SJCRH30 (cell line): ENCODE results near the gene ATP8A1. TPM values are rescaled to one million over a fixed set of nuclear protein-coding genes. Genes with fewer than 3 reads are reported as not detected.

Experiments
- DNase-seq, 2 experiments: peaks; one replicate each; pipeline ENCODE4 v3.0.0-alpha.2; 2015 to 2020
- H3K27ac ChIP-seq: fragments of 250-450 bp; sonication (Bioruptor Pico); 2 replicates; pipeline ENCODE4 v1.5.1; 2020; ENCODE audit warnings: mild to moderate bottlenecking, moderate library complexity
- H3K27me3 ChIP-seq: fragments of 250-450 bp; sonication (Bioruptor Pico); 2 replicates; pipeline ENCODE4 v1.5.1; 2020; ENCODE audit warnings: mild to moderate bottlenecking, moderate library complexity
- H3K36me3 ChIP-seq: fragments of 250-450 bp; sonication (Bioruptor Pico); 2 replicates; pipeline ENCODE4 v1.5.1; 2020; ENCODE audit warnings: mild to moderate bottlenecking, moderate library complexity
- H3K4me1 ChIP-seq: fragments of 250-450 bp; sonication (Bioruptor Pico); 2 replicates; pipeline ENCODE4 v1.5.1; 2020; ENCODE audit warnings: mild to moderate bottlenecking, moderate library complexity
- H3K4me3 ChIP-seq: fragments of 250-450 bp; sonication (Bioruptor Pico); 2 replicates; pipeline ENCODE4 v1.5.1; 2020; ENCODE audit warnings: mild to moderate bottlenecking, moderate library complexity
- H3K9me3 ChIP-seq: fragments of 250-450 bp; sonication (Bioruptor Pico); replicated peaks from 2 replicates; pipeline ENCODE4 v1.5.1; 2020; ENCODE audit warnings: mild to moderate bottlenecking, moderate library complexity
- total RNA-seq: library from RNA; depleted of rRNA; stranded (reverse); fragments of >200 nt; shearing (Covaris generic); gene quantifications from 2 replicates; pipeline ENCODE4 v1.2.3, GENCODE V29; 2014

The ATP8A1 gene
- total RNA-seq, 1 experiment from 2014 or later = 0.20 TPM

DNA sequence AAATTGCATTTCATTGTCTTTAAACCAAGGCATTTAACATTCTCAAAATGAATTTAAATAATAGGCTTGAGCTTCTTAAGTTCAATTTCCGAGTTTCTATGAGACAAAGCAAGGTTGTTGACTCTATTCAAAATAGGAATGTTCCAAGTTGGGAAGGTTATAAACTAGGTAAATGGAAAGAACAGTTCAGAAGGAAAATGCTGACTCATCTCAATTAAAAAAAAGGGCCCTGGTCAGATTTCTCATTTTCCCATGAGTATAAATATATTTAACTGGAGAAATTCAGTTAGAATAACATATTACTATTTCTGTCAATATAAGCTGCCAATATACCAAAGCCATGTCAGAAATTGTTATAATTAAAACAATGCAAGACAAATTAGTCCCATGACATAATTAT, 113.8 kb downstream of the ATP8A1 start:
- H3K27me3 ChIP-seq = peaks cover 8% of the 10 kb centered on the region
- no peak overlapping the region for H3K4me3 ChIP-seq
- H3K36me3 ChIP-seq = no peaks in the 10 kb centered on the region
- no peak for DNase-seq
- no peak overlapping the region for H3K27ac ChIP-seq
- no peaks in the 10 kb centered on the region for H3K4me1 ChIP-seq
- H3K9me3 ChIP-seq = no peaks in the 10 kb centered on the region

DNA sequence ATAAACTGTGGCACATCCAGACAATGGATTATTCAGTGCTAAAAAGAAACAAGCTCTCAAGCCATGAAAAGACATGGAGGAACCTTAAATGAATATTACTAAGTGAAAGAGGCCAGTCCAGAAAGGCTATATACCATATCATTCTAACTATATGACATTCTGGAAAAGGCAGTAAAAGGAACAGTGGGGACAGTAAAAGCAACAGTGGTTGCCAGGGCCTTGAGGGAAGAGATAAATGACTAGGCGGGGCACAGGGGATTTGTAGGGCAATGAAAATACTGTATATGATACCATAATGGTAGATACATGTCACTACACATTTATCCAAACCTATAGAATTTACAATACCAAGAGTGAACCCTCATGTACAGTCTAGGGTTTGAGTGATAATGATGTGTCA, 115.3 kb downstream of the ATP8A1 start:
- DNase-seq = no peak
- no peaks in the 10 kb centered on the region for H3K36me3 ChIP-seq
- H3K27ac ChIP-seq = no peak overlapping the region
- H3K9me3 ChIP-seq = no peaks in the 10 kb centered on the region
- H3K27me3 ChIP-seq = no peaks in the 10 kb centered on the region
- no peak overlapping the region for H3K4me3 ChIP-seq
- H3K4me1 ChIP-seq = no peaks in the 10 kb centered on the region

GRCh38 chr4:42533042-42533441, 123.9 kb downstream of the ATP8A1 start:
- no peak overlapping the region for H3K27ac ChIP-seq
- no peaks in the 10 kb centered on the region for H3K27me3 ChIP-seq
- H3K4me3 ChIP-seq = no peak overlapping the region
- no peak for DNase-seq
- no peaks in the 10 kb centered on the region for H3K36me3 ChIP-seq
- no peaks in the 10 kb centered on the region for H3K4me1 ChIP-seq
- H3K9me3 ChIP-seq = no peaks in the 10 kb centered on the region

- Histone ChIP-seq H3K4me1 (no peaks in the 10 kb centered on the region), H3K27me3 (no peaks in the 10 kb centered on the region; the same call in 1 of the 2 replicates), H3K27ac (no peak overlapping the region), H3K9me3 (no peaks in the 10 kb centered on the region), H3K4me3 (no peak overlapping the region), H3K36me3 (no peaks in the 10 kb centered on the region)
- no peak for DNase-seq
Measured at GRCh38 chr4:42531341-42532030, 125.4 kb downstream of the ATP8A1 start.

DNA sequence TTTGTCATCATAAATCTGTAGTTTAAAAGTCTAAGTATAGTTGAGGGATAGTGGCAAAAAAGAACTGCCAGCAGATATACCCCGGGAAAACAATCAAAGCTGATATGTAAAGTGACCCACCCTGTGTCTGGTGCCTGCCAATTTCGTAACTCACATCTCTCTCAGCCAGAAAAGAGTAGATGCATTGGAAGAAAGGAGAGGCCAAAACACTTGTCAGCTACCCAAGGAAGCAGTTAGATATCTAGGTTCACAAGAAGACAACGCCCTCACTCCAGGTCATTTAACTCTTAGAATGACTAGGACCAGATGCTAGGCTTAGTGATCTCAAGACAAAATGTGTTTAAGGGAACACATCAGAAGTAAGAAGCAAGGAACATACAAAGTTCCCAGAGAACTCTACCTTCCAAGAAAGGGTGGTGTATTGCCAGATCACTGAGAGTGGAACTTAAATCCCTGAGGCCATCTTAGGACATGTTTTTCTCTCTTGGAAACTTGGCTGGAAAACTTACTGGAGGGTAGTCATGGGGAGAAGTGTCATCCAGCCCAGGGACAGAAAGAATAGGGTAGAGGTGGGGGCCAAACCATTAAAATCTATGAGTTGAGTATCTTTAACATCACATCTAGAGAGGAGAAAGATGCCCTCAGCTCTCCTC, 133.7 kb downstream of the ATP8A1 start:
- Histone ChIP-seq H3K4me1 (no peaks in the 10 kb centered on the region), H3K4me3 (no peak overlapping the region), H3K36me3 (no peaks in the 10 kb centered on the region), H3K9me3 (no peaks in the 10 kb centered on the region), H3K27ac (no peak overlapping the region), H3K27me3 (peaks cover 10% of the 10 kb centered on the region)
- DNase-seq = no peak

- DNase-seq = peak; percentile 30 to 67
- Histone ChIP-seq H3K27me3 (peaks cover 4% of the 10 kb centered on the region), H3K4me3 (no peak overlapping the region), H3K36me3 (no peaks in the 10 kb centered on the region), H3K27ac (no peak overlapping the region), H3K4me1 (no peaks in the 10 kb centered on the region), H3K9me3 (no peaks in the 10 kb centered on the region)
Measured at GRCh38 chr4:42519803-42520417, 137.0 kb downstream of the ATP8A1 start.

DNA sequence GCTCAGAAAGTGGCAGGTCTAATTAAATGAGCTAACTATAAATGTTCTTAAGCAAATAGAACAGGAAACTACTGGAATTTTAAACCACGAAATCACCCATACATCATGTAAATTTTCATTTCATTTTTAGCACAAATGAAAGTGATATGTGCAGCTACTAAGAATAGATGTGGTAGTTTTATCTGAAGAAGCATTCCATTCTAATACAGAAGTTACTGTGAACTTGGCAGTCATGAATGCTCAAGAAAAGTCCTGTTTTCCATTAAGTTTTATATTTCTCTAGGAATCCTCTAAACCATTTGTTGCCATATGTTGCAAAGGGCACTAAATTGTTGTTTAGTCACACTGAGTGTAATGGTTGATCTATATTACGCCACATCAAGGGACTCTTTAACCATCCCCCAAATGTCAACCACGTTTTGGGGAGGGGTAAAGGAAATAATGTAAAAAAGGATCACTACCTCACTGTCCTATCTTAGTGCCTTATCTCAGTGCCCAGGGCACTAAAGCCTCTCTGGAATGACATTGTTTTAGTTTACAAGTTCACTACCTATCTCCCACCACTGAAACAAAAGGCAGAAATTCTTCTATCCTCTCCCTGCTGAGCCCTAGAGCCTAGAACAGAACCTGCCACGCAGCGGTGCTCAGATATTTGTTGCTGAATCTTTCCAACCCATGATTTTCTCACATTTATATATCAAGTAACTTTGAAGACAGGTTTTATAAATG, 141.6 kb downstream of the ATP8A1 start:
- Histone ChIP-seq H3K4me3 (no peak overlapping the region), H3K27me3 (no peaks in the 10 kb centered on the region), H3K27ac (no peak overlapping the region), H3K9me3 (no peaks in the 10 kb centered on the region), H3K36me3 (no peaks in the 10 kb centered on the region), H3K4me1 (no peaks in the 10 kb centered on the region)
- DNase-seq = no peak

DNA sequence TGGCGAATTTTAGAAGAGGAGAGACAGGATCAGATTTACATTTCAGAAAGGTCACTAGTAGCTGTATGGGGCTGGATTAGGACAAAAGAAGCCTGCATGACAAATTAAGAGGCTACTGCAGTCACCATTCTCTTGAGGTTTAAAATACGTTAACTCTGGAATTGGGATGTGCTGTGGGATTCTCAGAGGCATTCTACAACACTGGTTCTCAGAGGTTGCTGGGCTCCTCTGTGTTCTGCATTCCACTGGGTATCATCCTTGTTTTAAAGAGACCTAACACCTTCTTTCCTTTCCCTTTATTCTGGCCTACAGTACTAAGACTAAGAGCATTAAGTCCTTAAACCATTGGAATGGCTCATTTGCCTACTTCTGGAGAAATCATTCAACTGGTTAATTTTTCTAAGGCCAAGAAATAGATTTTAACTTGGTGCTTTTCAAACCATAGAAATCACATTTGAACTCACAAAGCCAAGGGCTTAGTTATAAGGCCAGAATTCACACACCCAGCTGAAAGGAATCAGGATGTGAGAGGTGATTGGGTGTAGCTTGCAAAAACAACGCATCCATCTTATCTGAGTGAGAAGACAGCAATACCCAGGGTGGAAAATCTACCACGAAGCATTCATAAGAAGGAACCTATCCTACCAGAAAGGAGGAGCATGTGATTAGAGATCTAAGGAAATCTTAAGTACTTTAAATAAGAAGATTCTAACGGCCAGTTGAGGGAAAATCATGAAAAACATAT, 143.0 kb downstream of the ATP8A1 start:
- Histone ChIP-seq H3K4me3 (no peak overlapping the region), H3K36me3 (no peaks in the 10 kb centered on the region), H3K27me3 (no peaks in the 10 kb centered on the region), H3K4me1 (no peaks in the 10 kb centered on the region), H3K27ac (no peak overlapping the region), H3K9me3 (no peaks in the 10 kb centered on the region)
- DNase-seq = no peak

GRCh38 chr4:42512226-42512625, 144.7 kb downstream of the ATP8A1 start:
- no peaks in the 10 kb centered on the region for H3K36me3 ChIP-seq
- no peak for DNase-seq

GRCh38 chr4:42510225-42510624, 146.7 kb downstream of the ATP8A1 start:
- no peak for DNase-seq

More at GRCh38 chr4:42512226-42512625, 144.7 kb downstream of the ATP8A1 start:
- Histone ChIP-seq H3K27ac (no peak overlapping the region), H3K4me1 (no peaks in the 10 kb centered on the region), H3K9me3 (no peaks in the 10 kb centered on the region), H3K27me3 (no peaks in the 10 kb centered on the region), H3K4me3 (no peak overlapping the region)

GRCh38 chr4:42501624-42502401, 155.1 kb downstream of the ATP8A1 start:
- Histone ChIP-seq H3K4me1 (no peaks in the 10 kb centered on the region), H3K9me3 (no peaks in the 10 kb centered on the region), H3K27ac (no peak overlapping the region), H3K27me3 (no peaks in the 10 kb centered on the region), H3K4me3 (no peak overlapping the region), H3K36me3 (no peaks in the 10 kb centered on the region)
- DNase-seq = no peak

More at GRCh38 chr4:42510225-42510624, 146.7 kb downstream of the ATP8A1 start:
- Histone ChIP-seq H3K9me3 (no peaks in the 10 kb centered on the region), H3K36me3 (no peaks in the 10 kb centered on the region), H3K4me3 (no peak overlapping the region), H3K4me1 (no peaks in the 10 kb centered on the region), H3K27me3 (no peaks in the 10 kb centered on the region), H3K27ac (no peak overlapping the region)

GRCh38 chr4:42498040-42498439, 158.9 kb downstream of the ATP8A1 start:
- H3K27ac ChIP-seq = no peak overlapping the region
- H3K4me3 ChIP-seq = no peak overlapping the region
- H3K36me3 ChIP-seq = no peaks in the 10 kb centered on the region
- no peak for DNase-seq
- no peaks in the 10 kb centered on the region for H3K9me3 ChIP-seq
- no peaks in the 10 kb centered on the region for H3K27me3 ChIP-seq
- H3K4me1 ChIP-seq = no peaks in the 10 kb centered on the region

DNA sequence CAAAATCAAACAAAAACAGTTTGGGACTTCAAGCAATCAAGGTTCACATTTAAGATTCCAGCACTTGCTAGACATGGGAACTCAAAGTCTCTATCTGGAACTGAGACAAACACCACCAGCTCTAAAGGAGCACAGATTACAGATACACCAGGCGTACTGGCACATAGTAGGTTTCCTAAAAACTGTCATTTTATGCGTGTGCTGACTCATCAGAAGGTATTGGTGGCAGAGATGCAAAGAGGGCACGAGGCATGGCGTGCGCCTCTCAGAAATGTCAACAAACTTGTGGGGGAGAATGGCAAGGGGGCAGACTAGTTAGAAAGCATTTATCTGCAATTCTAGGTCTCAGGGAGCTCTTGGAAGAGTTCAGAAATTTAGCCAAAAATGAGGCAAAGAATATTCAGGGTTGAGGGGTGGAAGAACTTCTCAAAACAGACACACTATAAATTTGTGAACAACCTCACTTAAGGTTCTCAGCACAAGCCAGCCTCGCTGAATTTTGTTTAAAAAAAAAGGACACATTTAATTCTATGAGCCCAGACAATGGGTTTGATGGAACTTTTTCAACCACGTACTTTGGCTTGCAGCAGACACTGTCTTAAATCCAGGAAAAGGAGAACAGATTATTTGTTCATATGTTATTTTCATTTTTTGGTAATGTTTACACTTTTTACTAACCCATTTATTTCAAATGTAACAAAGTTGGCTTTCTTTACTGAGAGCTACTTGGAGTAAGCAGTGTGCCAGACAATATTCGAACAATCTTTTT, 159.6 kb downstream of the ATP8A1 start:
- DNase-seq = no peak
- H3K9me3 ChIP-seq = no peaks in the 10 kb centered on the region
- no peak overlapping the region for H3K4me3 ChIP-seq
- H3K27me3 ChIP-seq = no peaks in the 10 kb centered on the region
- H3K27ac ChIP-seq = no peak overlapping the region
- H3K36me3 ChIP-seq = no peaks in the 10 kb centered on the region
- no peaks in the 10 kb centered on the region for H3K4me1 ChIP-seq
